DND-41 (cell line): Measurements from ENCODE around the gene ADM2.

Experiments
- ATAC-seq: fragments of 200-7000 bp; cut with Tn5 transposase; 3 replicates; pipeline ENCODE4 v1.9.1; 2021; ENCODE audit warnings: low read depth; ENCODE audit not compliant: insufficient read depth
- DNase-seq: peaks from one replicate; pipeline ENCODE4 v3.0.0-alpha.2; 2020
- H2AFZ ChIP-seq: 2 replicates; pipeline ENCODE4 v1.6.0; 2012; ENCODE audit warnings: low read depth, low read length
- H3K27ac ChIP-seq: 2 replicates; pipeline ENCODE4 v1.5.1; 2012; ENCODE audit warnings: low read length, inconsistent platforms
- H3K27me3 ChIP-seq: fragments of 200-600 bp; sonication (generic); 2 replicates; pipeline ENCODE4 v1.6.0; 2012; ENCODE audit warnings: low read length, mild to moderate bottlenecking, inconsistent platforms; ENCODE audit not compliant: insufficient read depth, poor library complexity
- H3K36me3 ChIP-seq: 2 replicates; pipeline ENCODE4 v1.5.1; 2012; ENCODE audit warnings: low read length, inconsistent platforms; ENCODE audit not compliant: insufficient read depth
- H3K4me1 ChIP-seq: 2 replicates; pipeline ENCODE4 v1.5.1; 2012; ENCODE audit warnings: mild to moderate bottlenecking, low read length; ENCODE audit not compliant: insufficient read depth
- H3K4me2 ChIP-seq: 2 replicates; pipeline ENCODE4 v1.6.0; 2012; ENCODE audit warnings: mild to moderate bottlenecking, moderate library complexity, low read length, inconsistent platforms; ENCODE audit not compliant: insufficient read depth
- H3K4me3 ChIP-seq, 2 experiments: fragments of 200-600 bp in 1 of 2; shearing (Covaris generic) in 1 of 2; 2 replicates each; pipeline ENCODE4 v1.5.1; 2012 to 2016; ENCODE audit warnings: inconsistent platforms in 2 of 2, low read length in 2 of 2, mild to moderate bottlenecking in 2 of 2, low read depth in 1 of 2, moderate library complexity in 1 of 2
- H3K79me2 ChIP-seq: 2 replicates; pipeline ENCODE4 v1.6.0; 2012; ENCODE audit warnings: low read length, inconsistent platforms; ENCODE audit not compliant: insufficient read depth
- H3K9ac ChIP-seq: 2 replicates; pipeline ENCODE4 v1.6.0; 2012; ENCODE audit warnings: low read depth, mild to moderate bottlenecking, inconsistent platforms, low read length, moderate library complexity
- H3K9me3 ChIP-seq: 2 replicates; pipeline ENCODE4 v1.5.1; 2012; ENCODE audit warnings: low read length, moderate library complexity, mild to moderate bottlenecking, inconsistent platforms; ENCODE audit not compliant: insufficient read depth, severe bottlenecking
- H4K20me1 ChIP-seq: 2 replicates; pipeline ENCODE4 v1.6.0; 2012; ENCODE audit warnings: low read length; ENCODE audit not compliant: insufficient read depth
- EZH2 ChIP-seq: IDR thresholded peaks from 3 replicates; pipeline ENCODE4 v1.6.1; 2012; ENCODE audit warnings: borderline replicate concordance, low read depth, mild to moderate bottlenecking, moderate library complexity, low read length, inconsistent platforms; ENCODE audit not compliant: severe bottlenecking
- TF ChIP-seq, protein P1 (sequence below): IDR thresholded peaks from 2 replicates; pipeline ENCODE4 v1.5.1; 2012; ENCODE audit warnings: borderline replicate concordance, low read length, moderate library complexity, mild to moderate bottlenecking; ENCODE audit not compliant: poor library complexity, severe bottlenecking; ENCODE audit errors: extremely low read depth

ADM2 gene

DNA sequence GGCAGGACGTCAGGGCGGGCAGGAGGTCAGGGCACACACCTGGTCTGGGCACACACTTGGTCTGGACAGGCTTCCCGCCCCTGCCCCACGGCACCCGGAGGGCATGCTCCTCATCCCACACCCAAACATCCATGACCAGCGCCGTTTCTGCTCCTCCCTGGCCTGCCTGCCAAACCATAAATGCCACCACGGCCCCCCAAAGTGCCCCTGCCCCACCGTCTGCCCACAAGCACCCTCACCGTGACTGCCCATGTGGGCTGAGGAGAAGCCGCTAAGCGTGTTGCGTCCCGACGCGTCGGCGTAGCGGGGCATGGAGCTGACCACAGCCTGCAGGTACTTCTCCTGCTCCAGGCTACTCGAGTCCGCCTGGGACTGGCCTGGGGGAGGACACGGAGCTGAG lies 22.3 kb upstream of the ADM2 start:
- no peak for ATAC-seq

DNA sequence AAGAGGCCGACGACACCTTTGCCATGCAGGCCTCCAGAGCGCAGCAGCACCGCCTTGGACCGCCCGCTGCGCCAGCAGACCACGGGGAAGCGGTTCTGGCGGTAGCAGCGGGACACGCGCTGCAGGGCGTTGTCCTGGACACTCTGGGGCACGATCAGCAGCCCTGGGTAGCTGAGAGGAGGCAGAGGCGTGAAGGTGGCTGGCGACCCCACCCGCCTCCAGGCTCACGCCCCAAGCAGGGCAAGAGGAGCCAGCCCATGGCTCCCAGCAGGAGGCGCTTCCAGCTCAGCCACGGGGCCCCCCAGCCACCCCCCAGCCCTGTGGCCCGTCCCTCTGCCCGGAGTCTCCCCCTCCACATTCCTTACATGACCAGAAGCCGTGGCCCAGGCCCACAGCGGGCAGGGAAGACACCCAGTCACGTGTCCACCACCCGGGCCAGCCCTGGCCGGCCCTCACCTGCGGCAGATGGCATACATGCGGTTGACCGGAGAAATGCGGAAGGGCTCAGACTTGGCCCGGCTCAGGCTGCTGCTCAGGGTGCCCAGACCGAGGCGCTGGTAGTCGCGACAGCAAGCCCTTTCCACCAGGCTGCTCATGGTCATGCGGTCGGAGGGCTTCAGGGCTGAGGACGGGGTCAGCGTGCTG lies 21.7 kb upstream of the ADM2 start:
- H3K27ac ChIP-seq = no peak overlapping the region
- peaks cover 98% of the 10 kb centered on the region for H3K36me3 ChIP-seq
- H3K4me3 ChIP-seq = no peak overlapping the region
- ATAC-seq (no peak; the same call in 2 of the 3 replicates), DNase-seq (no peak)
- no peak overlapping the region for H3K4me2 ChIP-seq
- H3K9me3 ChIP-seq = no peaks in the 10 kb centered on the region
- H3K4me1 ChIP-seq = no peaks in the 10 kb centered on the region
- H4K20me1 ChIP-seq = peaks cover 88% of the 10 kb centered on the region
- no peak overlapping the region for H3K9ac ChIP-seq
- no peak overlapping the region for H2AFZ ChIP-seq
- H3K27me3 ChIP-seq = no peaks in the 10 kb centered on the region
- no peak for TF ChIP-seq EZH2
- TF ChIP-seq, protein P1, sequence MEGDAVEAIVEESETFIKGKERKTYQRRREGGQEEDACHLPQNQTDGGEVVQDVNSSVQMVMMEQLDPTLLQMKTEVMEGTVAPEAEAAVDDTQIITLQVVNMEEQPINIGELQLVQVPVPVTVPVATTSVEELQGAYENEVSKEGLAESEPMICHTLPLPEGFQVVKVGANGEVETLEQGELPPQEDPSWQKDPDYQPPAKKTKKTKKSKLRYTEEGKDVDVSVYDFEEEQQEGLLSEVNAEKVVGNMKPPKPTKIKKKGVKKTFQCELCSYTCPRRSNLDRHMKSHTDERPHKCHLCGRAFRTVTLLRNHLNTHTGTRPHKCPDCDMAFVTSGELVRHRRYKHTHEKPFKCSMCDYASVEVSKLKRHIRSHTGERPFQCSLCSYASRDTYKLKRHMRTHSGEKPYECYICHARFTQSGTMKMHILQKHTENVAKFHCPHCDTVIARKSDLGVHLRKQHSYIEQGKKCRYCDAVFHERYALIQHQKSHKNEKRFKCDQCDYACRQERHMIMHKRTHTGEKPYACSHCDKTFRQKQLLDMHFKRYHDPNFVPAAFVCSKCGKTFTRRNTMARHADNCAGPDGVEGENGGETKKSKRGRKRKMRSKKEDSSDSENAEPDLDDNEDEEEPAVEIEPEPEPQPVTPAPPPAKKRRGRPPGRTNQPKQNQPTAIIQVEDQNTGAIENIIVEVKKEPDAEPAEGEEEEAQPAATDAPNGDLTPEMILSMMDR = peak; percentile 21
- peaks cover 13% of the 10 kb centered on the region for H3K79me2 ChIP-seq

More for the DNA sequence above, 22.3 kb upstream of the ADM2 start:
- Histone ChIP-seq H3K79me2 (peaks cover 7% of the 10 kb centered on the region), H3K36me3 (peaks cover 98% of the 10 kb centered on the region), H3K4me3 (no peak overlapping the region), H3K4me2 (no peak overlapping the region), H2AFZ (no peak overlapping the region), H3K27ac (no peak overlapping the region), H3K4me1 (no peaks in the 10 kb centered on the region), H3K27me3 (no peaks in the 10 kb centered on the region), H3K9me3 (no peaks in the 10 kb centered on the region), H3K9ac (no peak overlapping the region), H4K20me1 (peaks cover 82% of the 10 kb centered on the region)
- DNase-seq = no peak
- no peak for TF ChIP-seq EZH2
- TF ChIP-seq, protein P1 = no peak

DNA sequence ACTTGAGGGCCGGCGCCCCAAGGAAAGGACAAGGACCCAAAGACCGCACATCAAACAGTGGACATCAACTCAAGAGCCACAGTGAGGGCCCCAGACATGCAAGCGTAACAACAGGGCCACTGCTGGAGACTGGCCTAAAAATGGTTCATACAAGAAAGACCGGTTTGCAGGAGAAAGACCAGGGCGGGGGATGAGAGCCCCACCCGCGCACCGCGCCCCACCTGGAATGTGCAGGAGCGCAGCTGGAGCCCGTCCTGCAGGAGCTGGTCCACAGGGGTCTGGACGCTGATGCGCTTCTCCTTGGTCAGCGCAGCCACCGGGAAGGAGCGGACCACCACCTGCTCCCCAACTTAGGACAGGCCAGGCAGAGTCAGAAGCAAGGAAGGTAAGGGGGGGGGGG lies 20.4 kb upstream of the ADM2 start:
- H3K9ac ChIP-seq = no peak overlapping the region
- TF ChIP-seq EZH2 = no peak
- TF ChIP-seq, protein P1 = no peak
- H3K27ac ChIP-seq = no peak overlapping the region
- H3K9me3 ChIP-seq = no peaks in the 10 kb centered on the region
- no peak overlapping the region for H3K4me3 ChIP-seq
- H4K20me1 ChIP-seq = peaks cover 88% of the 10 kb centered on the region
- H3K4me2 ChIP-seq = no peak overlapping the region
- no peaks in the 10 kb centered on the region for H3K27me3 ChIP-seq
- no peak for DNase-seq
- H3K79me2 ChIP-seq = peaks cover 21% of the 10 kb centered on the region
- peaks cover 98% of the 10 kb centered on the region for H3K36me3 ChIP-seq
- H3K4me1 ChIP-seq = no peaks in the 10 kb centered on the region
- no peak for ATAC-seq
- H2AFZ ChIP-seq = no peak overlapping the region
